DND-41 (cell line): ENCODE results near the gene PYGM.
A peak's percentile ranks its signal among the peaks of the same experiment; 100 is the strongest.

Experiments
- ATAC-seq: fragments of 200-7000 bp; cut with Tn5 transposase; 3 replicates; pipeline ENCODE4 v1.9.1; 2021; ENCODE audit warnings: low read depth; ENCODE audit not compliant: insufficient read depth
- DNase-seq: peaks from one replicate; pipeline ENCODE4 v3.0.0-alpha.2; 2020
- H2AFZ ChIP-seq: 2 replicates; pipeline ENCODE4 v1.6.0; 2012; ENCODE audit warnings: low read depth, low read length
- H3K27ac ChIP-seq: 2 replicates; pipeline ENCODE4 v1.5.1; 2012; ENCODE audit warnings: low read length, inconsistent platforms
- H3K27me3 ChIP-seq: fragments of 200-600 bp; sonication (generic); 2 replicates; pipeline ENCODE4 v1.6.0; 2012; ENCODE audit warnings: low read length, mild to moderate bottlenecking, inconsistent platforms; ENCODE audit not compliant: insufficient read depth, poor library complexity
- H3K36me3 ChIP-seq: 2 replicates; pipeline ENCODE4 v1.5.1; 2012; ENCODE audit warnings: low read length, inconsistent platforms; ENCODE audit not compliant: insufficient read depth
- H3K4me1 ChIP-seq: 2 replicates; pipeline ENCODE4 v1.5.1; 2012; ENCODE audit warnings: mild to moderate bottlenecking, low read length; ENCODE audit not compliant: insufficient read depth
- H3K4me2 ChIP-seq: 2 replicates; pipeline ENCODE4 v1.6.0; 2012; ENCODE audit warnings: mild to moderate bottlenecking, moderate library complexity, low read length, inconsistent platforms; ENCODE audit not compliant: insufficient read depth
- H3K4me3 ChIP-seq, 2 experiments: fragments of 200-600 bp in 1 of 2; shearing (Covaris generic) in 1 of 2; 2 replicates each; pipeline ENCODE4 v1.5.1; 2012 to 2016; ENCODE audit warnings: inconsistent platforms in 2 of 2, low read length in 2 of 2, mild to moderate bottlenecking in 2 of 2, low read depth in 1 of 2, moderate library complexity in 1 of 2
- H3K79me2 ChIP-seq: 2 replicates; pipeline ENCODE4 v1.6.0; 2012; ENCODE audit warnings: low read length, inconsistent platforms; ENCODE audit not compliant: insufficient read depth
- H3K9ac ChIP-seq: 2 replicates; pipeline ENCODE4 v1.6.0; 2012; ENCODE audit warnings: low read depth, mild to moderate bottlenecking, inconsistent platforms, low read length, moderate library complexity
- H3K9me3 ChIP-seq: 2 replicates; pipeline ENCODE4 v1.5.1; 2012; ENCODE audit warnings: low read length, moderate library complexity, mild to moderate bottlenecking, inconsistent platforms; ENCODE audit not compliant: insufficient read depth, severe bottlenecking
- H4K20me1 ChIP-seq: 2 replicates; pipeline ENCODE4 v1.6.0; 2012; ENCODE audit warnings: low read length; ENCODE audit not compliant: insufficient read depth
- EZH2 ChIP-seq: IDR thresholded peaks from 3 replicates; pipeline ENCODE4 v1.6.1; 2012; ENCODE audit warnings: borderline replicate concordance, low read depth, mild to moderate bottlenecking, moderate library complexity, low read length, inconsistent platforms; ENCODE audit not compliant: severe bottlenecking
- TF ChIP-seq, protein P1 (sequence below): IDR thresholded peaks from 2 replicates; pipeline ENCODE4 v1.5.1; 2012; ENCODE audit warnings: borderline replicate concordance, low read length, moderate library complexity, mild to moderate bottlenecking; ENCODE audit not compliant: poor library complexity, severe bottlenecking; ENCODE audit errors: extremely low read depth

PYGM gene

DNA sequence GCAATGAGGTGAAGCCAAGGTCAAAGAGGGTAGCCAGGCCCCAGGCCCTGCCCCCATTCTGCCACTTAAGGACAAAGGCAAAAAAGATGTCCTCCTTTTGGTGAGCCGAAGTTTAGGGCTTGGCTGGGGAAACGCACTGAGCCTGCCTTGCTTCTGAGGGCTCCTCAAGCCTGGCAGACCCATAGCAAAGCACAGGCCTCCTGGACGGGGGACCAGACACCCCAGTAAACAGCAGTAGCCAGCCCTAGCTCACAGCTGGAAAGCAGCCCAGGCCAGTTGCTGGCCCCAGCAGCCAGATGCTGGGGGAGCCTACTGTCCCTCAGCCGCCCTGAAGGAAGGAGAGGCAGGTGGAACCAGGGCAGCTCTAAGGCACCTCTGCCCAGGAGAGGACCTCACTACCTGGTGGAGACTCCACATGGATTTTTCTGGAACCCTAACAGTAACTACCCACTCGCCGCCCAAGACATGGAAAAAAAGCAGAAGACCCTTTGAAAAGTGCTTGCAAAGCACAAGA is 3.8 kb upstream of the PYGM start:
- TF ChIP-seq, protein P1, sequence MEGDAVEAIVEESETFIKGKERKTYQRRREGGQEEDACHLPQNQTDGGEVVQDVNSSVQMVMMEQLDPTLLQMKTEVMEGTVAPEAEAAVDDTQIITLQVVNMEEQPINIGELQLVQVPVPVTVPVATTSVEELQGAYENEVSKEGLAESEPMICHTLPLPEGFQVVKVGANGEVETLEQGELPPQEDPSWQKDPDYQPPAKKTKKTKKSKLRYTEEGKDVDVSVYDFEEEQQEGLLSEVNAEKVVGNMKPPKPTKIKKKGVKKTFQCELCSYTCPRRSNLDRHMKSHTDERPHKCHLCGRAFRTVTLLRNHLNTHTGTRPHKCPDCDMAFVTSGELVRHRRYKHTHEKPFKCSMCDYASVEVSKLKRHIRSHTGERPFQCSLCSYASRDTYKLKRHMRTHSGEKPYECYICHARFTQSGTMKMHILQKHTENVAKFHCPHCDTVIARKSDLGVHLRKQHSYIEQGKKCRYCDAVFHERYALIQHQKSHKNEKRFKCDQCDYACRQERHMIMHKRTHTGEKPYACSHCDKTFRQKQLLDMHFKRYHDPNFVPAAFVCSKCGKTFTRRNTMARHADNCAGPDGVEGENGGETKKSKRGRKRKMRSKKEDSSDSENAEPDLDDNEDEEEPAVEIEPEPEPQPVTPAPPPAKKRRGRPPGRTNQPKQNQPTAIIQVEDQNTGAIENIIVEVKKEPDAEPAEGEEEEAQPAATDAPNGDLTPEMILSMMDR: no peak
- no peak for TF ChIP-seq EZH2
- no peak overlapping the region for H2AFZ ChIP-seq
- H3K4me2 ChIP-seq: no peak overlapping the region
- H3K9me3 ChIP-seq: no peaks in the 10 kb centered on the region
- H3K4me3 ChIP-seq: no peak overlapping the region
- no peaks in the 10 kb centered on the region for H3K27me3 ChIP-seq
- H3K4me1 ChIP-seq: peaks cover 42% of the 10 kb centered on the region
- peaks cover 74% of the 10 kb centered on the region for H4K20me1 ChIP-seq
- peaks cover 42% of the 10 kb centered on the region for H3K79me2 ChIP-seq
- DNase-seq: no peak
- ATAC-seq: no peak
- peak overlapping the region; percentile 7; the same call in 1 of the 2 replicates for H3K27ac ChIP-seq
- H3K9ac ChIP-seq: 0 out of 2 replicates have a peak overlapping the region, but pooled peaks have one; percentile 3
- H3K36me3 ChIP-seq: peaks cover 64% of the 10 kb centered on the region

DNA sequence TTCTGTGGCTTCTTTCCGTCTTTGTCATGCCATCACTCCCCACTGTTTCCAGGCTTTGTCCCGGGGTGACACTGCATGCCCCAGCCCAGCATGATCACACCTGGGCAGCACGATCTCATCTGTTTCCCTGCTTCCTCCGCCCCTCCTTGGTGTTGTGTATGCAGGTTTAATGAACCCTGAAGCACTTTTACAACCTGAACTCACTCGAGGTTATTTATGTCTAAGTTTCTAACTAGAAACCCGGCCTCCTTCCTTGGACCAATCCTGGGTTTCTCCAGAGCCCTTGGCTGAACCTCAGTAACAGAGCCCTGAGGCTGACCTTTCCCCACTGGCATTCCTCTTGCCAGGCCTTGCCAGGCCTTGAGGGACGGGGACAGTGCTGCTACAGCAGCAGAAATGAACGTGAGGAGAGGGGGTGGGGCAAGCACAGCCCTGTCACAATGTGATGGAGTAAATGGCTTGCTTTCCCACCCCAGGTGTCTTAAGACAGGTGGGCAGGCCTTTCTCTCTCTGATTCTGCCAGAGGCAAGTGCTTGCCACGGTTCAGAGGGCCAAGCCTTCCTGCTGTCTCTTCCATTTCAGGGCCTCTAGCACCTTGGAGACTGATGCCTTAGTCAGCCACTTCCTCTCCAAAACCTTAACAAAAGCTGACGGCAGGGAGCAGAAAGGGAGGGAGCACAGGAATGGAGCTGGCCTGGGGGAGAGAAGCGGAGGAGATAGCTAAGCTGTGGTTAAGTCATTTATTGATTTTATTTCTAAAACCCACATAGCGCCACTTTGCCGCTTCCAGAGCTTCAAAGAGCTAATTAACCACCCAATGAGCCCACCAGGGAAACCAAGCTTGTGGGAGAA is 3.1 kb upstream of the PYGM start:
- H3K9me3 ChIP-seq: no peaks in the 10 kb centered on the region
- no peak overlapping the region for H3K4me3 ChIP-seq
- ATAC-seq (no peak), DNase-seq (peak; percentile 35)
- peaks cover 57% of the 10 kb centered on the region for H3K36me3 ChIP-seq
- TF ChIP-seq, protein P1: no peak
- no peak for TF ChIP-seq EZH2
- H2AFZ ChIP-seq: no peak overlapping the region
- no peak overlapping the region for H3K4me2 ChIP-seq
- H3K27ac ChIP-seq: peak overlapping the region; percentile 17; the same call in 1 of the 2 replicates
- H3K9ac ChIP-seq: no peak overlapping the region
- peaks cover 35% of the 10 kb centered on the region for H3K79me2 ChIP-seq
- peaks cover 67% of the 10 kb centered on the region for H4K20me1 ChIP-seq
- peaks cover 36% of the 10 kb centered on the region for H3K4me1 ChIP-seq
- no peaks in the 10 kb centered on the region for H3K27me3 ChIP-seq

DNA sequence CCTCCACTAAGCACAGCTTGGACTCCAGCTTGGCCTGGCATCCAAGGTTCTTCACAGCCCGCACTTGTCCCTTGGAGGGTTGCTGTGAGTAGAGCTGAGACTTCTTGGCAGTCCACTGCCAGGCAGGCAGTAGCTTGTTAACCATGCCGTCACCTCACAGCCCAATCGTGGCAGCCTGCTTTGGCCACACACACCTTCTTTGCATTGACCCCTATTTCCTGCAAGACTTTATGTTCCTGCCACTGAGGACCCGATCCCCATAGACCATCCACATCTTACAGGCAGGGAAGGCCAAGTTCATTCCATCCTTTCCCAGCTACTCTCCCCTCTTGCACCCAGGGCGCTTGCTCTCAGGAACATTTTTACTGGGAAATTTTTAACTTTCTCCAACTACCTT is 2.5 kb upstream of the PYGM start:
- Histone ChIP-seq H3K9ac (no peak overlapping the region), H3K36me3 (peaks cover 51% of the 10 kb centered on the region), H3K9me3 (no peaks in the 10 kb centered on the region), H4K20me1 (peaks cover 61% of the 10 kb centered on the region), H2AFZ (no peak overlapping the region), H3K27me3 (no peaks in the 10 kb centered on the region), H3K4me1 (peaks cover 30% of the 10 kb centered on the region), H3K4me2 (no peak overlapping the region), H3K79me2 (peaks cover 29% of the 10 kb centered on the region), H3K27ac (peak overlapping the region; percentile 17; the same call in 1 of the 2 replicates), H3K4me3 (no peak overlapping the region)
- TF ChIP-seq EZH2: no peak
- TF ChIP-seq, protein P1: no peak
- peak; percentile 11; the same call in 1 of the 3 replicates for ATAC-seq
- no peak for DNase-seq
